KMS-11 (cell line): ENCODE measurements around the gene KRTAP11-1.

Source experiments
- H2AFZ ChIP-seq: fragments of 200-600 bp; sonication (generic); 2 replicates; pipeline ENCODE4 v1.6.1; 2016; ENCODE audit warnings: antibody characterized with exemption, mixed run types, low read depth
- H3K27ac ChIP-seq: fragments of 200-600 bp; sonication (generic); 2 replicates; pipeline ENCODE4 v1.6.1; 2016; ENCODE audit warnings: mild to moderate bottlenecking, mixed run types
- H3K27me3 ChIP-seq: fragments of 200-600 bp; sonication (generic); 2 replicates; pipeline ENCODE4 v1.6.1; 2017; ENCODE audit warnings: mild to moderate bottlenecking, low read depth, mixed run types, moderate library complexity; ENCODE audit not compliant: insufficient read depth
- H3K36me3 ChIP-seq: fragments of 200-600 bp; sonication (generic); 2 replicates; pipeline ENCODE4 v1.6.1; 2017; ENCODE audit warnings: mild to moderate bottlenecking, mixed run types; ENCODE audit not compliant: insufficient read depth
- H3K4me1 ChIP-seq: fragments of 200-600 bp; sonication (generic); 2 replicates; pipeline ENCODE4 v1.6.1; 2016; ENCODE audit warnings: mild to moderate bottlenecking, low read depth, mixed run types; ENCODE audit not compliant: poor library complexity, severe bottlenecking
- H3K4me2 ChIP-seq: fragments of 200-600 bp; sonication (generic); 2 replicates; pipeline ENCODE4 v1.7.0; 2016; ENCODE audit warnings: mild to moderate bottlenecking, mixed run types
- H3K4me3 ChIP-seq: fragments of 200-600 bp; sonication (generic); IDR thresholded peaks from 2 replicates; pipeline ENCODE4 v1.6.1; 2017; ENCODE audit warnings: low read depth, low read length, mixed read lengths; ENCODE audit not compliant: insufficient read depth
- H3K79me2 ChIP-seq: fragments of 200-600 bp; sonication (generic); 2 replicates; pipeline ENCODE4 v1.6.1; 2016; ENCODE audit warnings: low read depth, mixed run types; ENCODE audit not compliant: insufficient read depth
- H3K9ac ChIP-seq: fragments of 200-600 bp; sonication (generic); 2 replicates; pipeline ENCODE4 v1.6.1; 2016; ENCODE audit warnings: mild to moderate bottlenecking, mixed run types
- H4K20me1 ChIP-seq: fragments of 200-600 bp; sonication (generic); 2 replicates; pipeline ENCODE4 v1.6.1; 2016; ENCODE audit warnings: mild to moderate bottlenecking, mixed run types; ENCODE audit not compliant: insufficient read depth
- CTCF ChIP-seq: fragments of 200-600 bp; sonication (generic); conservative IDR thresholded peaks from 2 replicates; pipeline ENCODE4 v1.6.1; 2017; ENCODE audit warnings: low read depth, mild to moderate bottlenecking, antibody characterized with exemption, low read length, moderate library complexity, mixed read lengths

The KRTAP11-1 gene

GRCh38 chr21:30831194-30831765 lies 50.1 kb downstream of the KRTAP11-1 start:
- H3K79me2 ChIP-seq: no peaks in the 10 kb centered on the region
- H3K4me2 ChIP-seq: no peak overlapping the region
- H3K4me3 ChIP-seq: no peak overlapping the region
- no peak overlapping the region for H2AFZ ChIP-seq
- H3K9ac ChIP-seq: no peak overlapping the region
- no peak overlapping the region for H3K27ac ChIP-seq
- no peaks in the 10 kb centered on the region for H4K20me1 ChIP-seq
- peak; percentile 89 for TF ChIP-seq CTCF
- no peaks in the 10 kb centered on the region for H3K36me3 ChIP-seq
- no peaks in the 10 kb centered on the region for H3K27me3 ChIP-seq
- H3K4me1 ChIP-seq: no peaks in the 10 kb centered on the region
